ENCODE measurements around the gene GRM2. TPM values are rescaled to one million over a fixed set of nuclear protein-coding genes. Genes with fewer than 3 reads are reported as not detected.
"Not testable (repeated sequence)": the region's sequence is repeated elsewhere in the genome, so short reads cannot be mapped to it uniquely, and the experiment has no call there.

Gene GRM2
- total RNA-seq, 2 donors from 2014 or later = 0.26 to 0.99 TPM

GRCh38 chr3:51739110-51739509 lies 32.2 kb downstream of the GRM2 start:
- Histone ChIP-seq H3K36me3 (replicated peaks in 1 of 2; ENCODE audit: insufficient read depth in 1 of 2, low read depth in 2 of 2) (no peaks in the 10 kb centered on the region), H3K4me1 (no peaks in the 10 kb centered on the region), H3K27me3 (no peaks in the 10 kb centered on the region), H3K27ac (no peak overlapping the region), H3K9me3 (no peaks in the 10 kb centered on the region), H3K4me3 (no peak overlapping the region)
- DNase-seq = no peak
- WGBS, 2 donors = 54 to 64% methylated on average over 4 of the region's 4 CpGs
- ATAC-seq = no peak
- intact Hi-C loops (cut with DNase I) = no loop called here
- no peak for TF ChIP-seq POLR2A (IDR thresholded peaks at IDR 0.05)
- TF ChIP-seq CTCF (IDR thresholded peaks at IDR 0.05) = no peak

- ATAC-seq; intact Hi-C loops (cut with DNase I); H3K27ac ChIP-seq; H3K4me3 ChIP-seq; DNase-seq; H3K36me3 ChIP-seq (replicated peaks in 1 of 2; ENCODE audit: insufficient read depth in 1 of 2, low read depth in 2 of 2); H3K9me3 ChIP-seq; H3K4me1 ChIP-seq; H3K27me3 ChIP-seq: not testable (repeated sequence)
- 66 to 85% methylated on average over 3 of the region's 3 CpGs for WGBS, 2 donors
These were observed 35.5 kb downstream of the GRM2 start for GRCh38 chr3:51742320-51742719.

GRCh38 chr3:51742978-51743377 lies 36.1 kb downstream of the GRM2 start:
- intact Hi-C loops (cut with DNase I); H3K27me3 ChIP-seq; H3K9me3 ChIP-seq; ATAC-seq; H3K27ac ChIP-seq; H3K4me1 ChIP-seq; H3K36me3 ChIP-seq (replicated peaks in 1 of 2; ENCODE audit: insufficient read depth in 1 of 2, low read depth in 2 of 2); H3K4me3 ChIP-seq: not testable (repeated sequence)
- DNase-seq = peak in 1 of 4 donors; percentile 28
- WGBS, 2 donors = 54 to 69% methylated on average over 4 of the region's 4 CpGs

- Histone ChIP-seq H3K27me3 (no peaks in the 10 kb centered on the region), H3K4me1 (no peaks in the 10 kb centered on the region), H3K36me3 (replicated peaks in 1 of 2; ENCODE audit: insufficient read depth in 1 of 2, low read depth in 2 of 2) (no peaks in the 10 kb centered on the region), H3K4me3 (no peak overlapping the region), H3K9me3 (no peaks in the 10 kb centered on the region), H3K27ac (no peak overlapping the region)
- DNase-seq (no peak), ATAC-seq (no peak)
- no peak for TF ChIP-seq CTCF (IDR thresholded peaks at IDR 0.05)
- TF ChIP-seq POLR2A (IDR thresholded peaks at IDR 0.05) = no peak
- intact Hi-C loops (cut with DNase I) = no loop called here
These were observed 41.0 kb downstream of the GRM2 start for GRCh38 chr3:51747840-51748239.

GRCh38 chr3:51748327-51748726 lies 41.5 kb downstream of the GRM2 start:
- WGBS, 2 donors = 43% methylated on average over 1 of the region's 1 CpG
- ATAC-seq (no peak), DNase-seq (no peak)
- H3K4me3 ChIP-seq = no peak overlapping the region
- no peaks in the 10 kb centered on the region for H3K4me1 ChIP-seq
- H3K27me3 ChIP-seq = no peaks in the 10 kb centered on the region
- H3K27ac ChIP-seq = no peak overlapping the region
- H3K36me3 ChIP-seq (replicated peaks in 1 of 2; ENCODE audit: insufficient read depth in 1 of 2, low read depth in 2 of 2) = no peaks in the 10 kb centered on the region
- no peaks in the 10 kb centered on the region for H3K9me3 ChIP-seq
- intact Hi-C loops (cut with DNase I) = no loop called here
- TF ChIP-seq POLR2A (IDR thresholded peaks at IDR 0.05) (no peak), CTCF (IDR thresholded peaks at IDR 0.05) (no peak)

GRCh38 chr3:51750878-51751277 lies 44.0 kb downstream of the GRM2 start:
- H3K9me3 ChIP-seq = no peaks in the 10 kb centered on the region
- ATAC-seq = no peak

More at GRCh38 chr3:51750878-51751277, 44.0 kb downstream of the GRM2 start:
- TF ChIP-seq POLR2A (IDR thresholded peaks at IDR 0.05) = no peak
- Histone ChIP-seq H3K27ac (no peak overlapping the region), H3K4me3 (no peak overlapping the region), H3K4me1 (no peaks in the 10 kb centered on the region), H3K27me3 (no peaks in the 10 kb centered on the region), H3K36me3 (replicated peaks in 1 of 2; ENCODE audit: insufficient read depth in 1 of 2, low read depth in 2 of 2) (no peaks in the 10 kb centered on the region)
- DNase-seq = no peak
- intact Hi-C loops (cut with DNase I) = no loop called here
- 95 to 100% methylated on average over 1 of the region's 1 CpG for WGBS, 2 donors

All from body of pancreas (tissue), 4 donors.